SJSA1 (cell line): ENCODE measurements around the gene PTGS2. TPM values are rescaled to one million over a fixed set of nuclear protein-coding genes. Genes with fewer than 3 reads are reported as not detected.

Experiments
- DNase-seq, 2 experiments: peaks; one replicate each; pipeline ENCODE4 v3.0.0-alpha.2; 2015 to 2020; ENCODE audit warnings: low spot score in 2 of 2, low read depth in 1 of 2
- H3K27ac ChIP-seq: fragments of 250-450 bp; sonication (Bioruptor Pico); 2 replicates; pipeline ENCODE4 v1.5.1; 2020; ENCODE audit warnings: mild to moderate bottlenecking, moderate library complexity
- H3K27me3 ChIP-seq: fragments of 250-450 bp; sonication (Bioruptor Pico); replicated peaks from 2 replicates; pipeline ENCODE4 v1.5.1; 2020; ENCODE audit warnings: mild to moderate bottlenecking, moderate library complexity
- H3K36me3 ChIP-seq: fragments of 250-450 bp; sonication (Bioruptor Pico); 2 replicates; pipeline ENCODE4 v1.5.1; 2020; ENCODE audit warnings: mild to moderate bottlenecking
- H3K4me1 ChIP-seq: fragments of 250-450 bp; sonication (Bioruptor Pico); replicated peaks from 2 replicates; pipeline ENCODE4 v1.6.1; 2021; ENCODE audit warnings: mild to moderate bottlenecking
- H3K4me3 ChIP-seq: fragments of 250-450 bp; sonication (Bioruptor Pico); 2 replicates; pipeline ENCODE4 v1.5.1; 2020; ENCODE audit warnings: mild to moderate bottlenecking
- H3K9me3 ChIP-seq: fragments of 250-450 bp; sonication (Bioruptor Pico); replicated peaks from 2 replicates; pipeline ENCODE4 v1.5.1; 2020; ENCODE audit warnings: mild to moderate bottlenecking
- total RNA-seq: library from RNA; depleted of rRNA; stranded (reverse); fragments of >200 nt; shearing (Covaris generic); gene quantifications from 2 replicates; pipeline ENCODE4 v1.2.3, GENCODE V29; 2014; rRNA removed

PTGS2 gene
- 0.13 TPM in 1 of 2 replicates, not detected in the other for total RNA-seq

DNA sequence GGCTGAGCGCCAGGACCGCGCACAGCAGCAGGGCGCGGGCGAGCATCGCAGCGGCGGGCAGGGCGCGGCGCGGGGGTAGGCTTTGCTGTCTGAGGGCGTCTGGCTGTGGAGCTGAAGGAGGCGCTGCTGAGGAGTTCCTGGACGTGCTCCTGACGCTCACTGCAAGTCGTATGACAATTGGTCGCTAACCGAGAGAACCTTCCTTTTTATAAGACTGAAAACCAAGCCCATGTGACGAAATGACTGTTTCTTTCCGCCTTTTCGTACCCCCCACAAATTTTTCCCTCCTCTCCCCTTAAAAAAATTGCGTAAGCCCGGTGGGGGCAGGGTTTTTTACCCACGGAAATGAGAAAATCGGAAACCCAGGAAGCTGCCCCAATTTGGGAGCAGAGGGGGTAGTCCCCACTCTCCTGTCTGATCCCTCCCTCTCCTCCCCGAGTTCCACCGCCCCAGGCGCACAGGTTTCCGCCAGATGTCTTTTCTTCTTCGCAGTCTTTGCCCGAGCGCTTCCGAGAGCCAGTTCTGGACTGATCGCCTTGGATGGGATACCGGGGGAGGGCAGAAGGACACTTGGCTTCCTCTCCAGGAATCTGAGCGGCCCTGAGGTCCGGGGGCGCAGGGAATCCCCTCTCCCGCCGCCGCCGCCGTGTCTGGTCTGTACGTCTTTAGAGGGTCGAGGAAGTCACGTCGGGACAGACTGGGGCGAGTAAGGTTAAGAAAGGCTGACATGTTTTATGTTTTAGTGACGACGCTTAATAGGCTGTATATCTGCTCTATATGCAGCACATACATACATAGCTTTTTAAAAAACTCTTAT lies at the start of gene PTGS2:
TSS of gene PTGS2 (minus strand) at position 179 of the 817 bp plus-strand sequence. CDS start at position 46, 133 bp downstream.
- Histone ChIP-seq H3K9me3 (no peaks in the 10 kb centered on the region), H3K4me3 (peak within 1 kb of the TSS; percentile 31), H3K27me3 (peaks cover 31% of the 10 kb centered on the region), H3K36me3 (no peaks in the 10 kb centered on the region), H3K4me1 (peaks cover 8% of the 10 kb centered on the region; the same call in 1 of the 2 replicates), H3K27ac (no peak within 1 kb of the TSS)
- peak; percentile 52 to 55 for DNase-seq

DNA sequence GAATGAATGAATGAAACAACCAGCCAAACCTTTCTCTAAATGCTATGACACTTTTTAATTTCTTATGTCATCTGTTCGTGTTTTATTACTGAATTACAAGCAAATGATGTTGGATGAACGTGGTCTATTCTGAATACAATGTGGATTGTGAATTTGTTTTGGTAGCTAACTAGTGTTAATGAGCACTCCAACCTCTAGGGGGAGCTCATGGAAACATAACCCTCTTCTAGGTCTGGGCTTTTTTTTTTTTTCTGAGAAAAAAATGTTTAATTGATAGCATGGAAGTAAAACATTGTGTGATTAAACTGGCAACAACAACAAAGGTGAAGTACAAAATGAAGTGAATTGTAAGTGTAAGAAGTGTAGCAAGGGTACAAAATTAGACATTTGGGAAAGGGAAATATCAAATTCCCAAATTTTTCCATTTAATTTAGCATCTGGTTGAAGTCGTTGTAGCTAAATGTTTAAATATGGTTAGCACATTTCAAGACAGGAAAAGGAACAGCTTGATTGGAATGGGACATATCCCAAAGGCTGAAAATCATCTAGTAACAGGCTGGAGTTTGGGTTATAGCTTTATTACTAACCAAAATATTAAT lies 42.6 kb upstream of the PTGS2 start:
- H3K27ac ChIP-seq: no peak overlapping the region
- no peaks in the 10 kb centered on the region for H3K4me1 ChIP-seq
- no peak overlapping the region for H3K4me3 ChIP-seq
- DNase-seq: peak in 1 of 2 experiments; percentile 16
- H3K27me3 ChIP-seq: no peaks in the 10 kb centered on the region; the same call in 1 of the 2 replicates
- H3K36me3 ChIP-seq: no peaks in the 10 kb centered on the region
- H3K9me3 ChIP-seq: no peaks in the 10 kb centered on the region

GRCh38 chr1:186717286-186717685 lies 37.1 kb upstream of the PTGS2 start:
- DNase-seq: no peak
- H3K27ac ChIP-seq: no peak overlapping the region
- no peaks in the 10 kb centered on the region; the same call in 1 of the 2 replicates for H3K27me3 ChIP-seq
- H3K9me3 ChIP-seq: no peaks in the 10 kb centered on the region
- H3K4me3 ChIP-seq: no peak overlapping the region
- H3K36me3 ChIP-seq: no peaks in the 10 kb centered on the region
- no peaks in the 10 kb centered on the region for H3K4me1 ChIP-seq

DNA sequence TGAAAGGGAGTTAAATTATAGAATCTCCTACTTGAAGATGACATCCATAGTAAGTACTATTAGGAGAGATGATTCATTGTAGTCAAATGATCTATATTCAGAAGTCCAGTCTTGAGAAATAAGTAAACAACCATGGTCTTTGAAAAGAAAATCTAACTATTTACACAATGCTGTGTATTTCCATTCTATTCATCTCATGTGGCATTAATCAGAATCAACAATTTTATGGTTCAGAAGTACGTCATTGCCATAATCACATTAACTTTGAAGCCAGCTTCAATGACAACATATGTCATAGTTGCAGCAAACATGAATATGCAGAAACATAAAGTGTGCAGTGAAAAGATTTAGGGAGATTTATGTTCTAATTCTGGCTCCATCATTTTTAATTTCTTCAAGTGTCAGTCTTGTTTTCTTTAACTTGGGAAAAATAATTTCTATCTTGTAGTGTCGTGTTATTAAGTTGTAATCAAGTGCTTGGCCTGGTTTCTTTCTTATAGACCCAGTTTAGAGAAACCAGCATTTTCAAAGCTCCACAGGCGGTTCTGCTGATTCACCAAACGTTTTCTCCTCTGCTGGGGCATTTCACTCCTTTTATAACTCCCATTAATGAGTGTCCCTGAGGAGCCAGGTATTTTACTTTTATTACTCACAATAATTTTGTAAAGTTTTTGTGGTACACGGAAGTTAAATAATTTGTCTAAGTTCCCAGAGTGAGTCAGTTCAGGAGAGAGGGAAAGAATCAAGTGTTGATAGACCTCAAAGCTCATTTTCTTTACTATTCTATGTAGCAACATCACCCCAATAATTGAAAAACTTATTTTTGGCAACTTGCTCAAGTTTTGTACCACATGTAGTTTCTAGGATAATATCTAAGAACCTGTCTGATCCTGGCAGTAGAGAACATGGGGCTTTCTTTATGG lies 35.9 kb upstream of the PTGS2 start:
- Histone ChIP-seq H3K27me3 (no peaks in the 10 kb centered on the region; the same call in 1 of the 2 replicates), H3K36me3 (no peaks in the 10 kb centered on the region), H3K9me3 (no peaks in the 10 kb centered on the region), H3K4me3 (no peak overlapping the region), H3K4me1 (no peaks in the 10 kb centered on the region), H3K27ac (no peak overlapping the region)
- DNase-seq: no peak

- H3K4me3 ChIP-seq: no peak overlapping the region
- H3K27me3 ChIP-seq: no peaks in the 10 kb centered on the region
- no peaks in the 10 kb centered on the region for H3K9me3 ChIP-seq
- H3K4me1 ChIP-seq: no peaks in the 10 kb centered on the region
- no peaks in the 10 kb centered on the region for H3K36me3 ChIP-seq
- H3K27ac ChIP-seq: no peak overlapping the region
- no peak for DNase-seq
Observed at GRCh38 chr1:186710696-186711095, 30.5 kb upstream of the PTGS2 start.

GRCh38 chr1:186708694-186709097 lies 28.5 kb upstream of the PTGS2 start:
- Histone ChIP-seq H3K36me3 (no peaks in the 10 kb centered on the region), H3K27ac (no peak overlapping the region), H3K9me3 (no peaks in the 10 kb centered on the region), H3K4me1 (no peaks in the 10 kb centered on the region), H3K27me3 (no peaks in the 10 kb centered on the region), H3K4me3 (no peak overlapping the region)
- DNase-seq: no peak

GRCh38 chr1:186703209-186703766 lies 23.1 kb upstream of the PTGS2 start:
- Histone ChIP-seq H3K36me3 (no peaks in the 10 kb centered on the region), H3K4me1 (no peaks in the 10 kb centered on the region), H3K27me3 (no peaks in the 10 kb centered on the region), H3K27ac (no peak overlapping the region), H3K9me3 (no peaks in the 10 kb centered on the region), H3K4me3 (no peak overlapping the region)
- no peak for DNase-seq

DNA sequence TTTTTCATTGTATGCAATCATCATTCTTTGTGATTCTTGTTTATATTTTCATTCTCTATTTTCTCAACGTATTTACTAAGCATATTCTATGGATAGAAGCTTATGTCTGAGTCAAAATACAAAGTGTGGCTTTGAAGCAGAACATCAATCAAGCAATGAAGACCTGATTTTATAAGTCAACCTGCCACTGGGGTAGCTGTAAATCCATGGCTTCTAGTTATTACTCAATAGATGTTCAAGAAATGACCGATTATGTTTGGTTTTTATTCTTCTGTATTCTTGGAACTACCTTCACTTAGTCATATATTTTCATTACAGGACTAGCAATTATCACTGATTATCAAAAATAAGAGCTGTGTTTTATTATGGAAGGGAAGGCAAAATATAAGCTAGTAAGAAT lies 20.5 kb upstream of the PTGS2 start:
- H3K9me3 ChIP-seq: no peaks in the 10 kb centered on the region
- no peaks in the 10 kb centered on the region for H3K27me3 ChIP-seq
- no peak overlapping the region for H3K27ac ChIP-seq
- H3K4me1 ChIP-seq: no peaks in the 10 kb centered on the region
- DNase-seq: no peak
- no peaks in the 10 kb centered on the region for H3K36me3 ChIP-seq
- H3K4me3 ChIP-seq: no peak overlapping the region

- no peaks in the 10 kb centered on the region for H3K4me1 ChIP-seq
- no peaks in the 10 kb centered on the region for H3K36me3 ChIP-seq
- no peak for DNase-seq
- no peaks in the 10 kb centered on the region for H3K27me3 ChIP-seq
- no peaks in the 10 kb centered on the region for H3K9me3 ChIP-seq
- H3K27ac ChIP-seq: no peak overlapping the region
- H3K4me3 ChIP-seq: no peak overlapping the region
Observed at GRCh38 chr1:186699519-186699918, 19.3 kb upstream of the PTGS2 start.

- no peaks in the 10 kb centered on the region for H3K4me1 ChIP-seq
- no peaks in the 10 kb centered on the region for H3K27me3 ChIP-seq
- H3K36me3 ChIP-seq: no peaks in the 10 kb centered on the region
- no peak for DNase-seq
- no peak overlapping the region for H3K27ac ChIP-seq
- H3K4me3 ChIP-seq: no peak overlapping the region
- no peaks in the 10 kb centered on the region for H3K9me3 ChIP-seq
Observed at GRCh38 chr1:186689907-186690306, 9.7 kb upstream of the PTGS2 start.

- Histone ChIP-seq H3K27me3 (no peaks in the 10 kb centered on the region), H3K36me3 (no peaks in the 10 kb centered on the region), H3K27ac (no peak overlapping the region), H3K9me3 (no peaks in the 10 kb centered on the region), H3K4me3 (no peak overlapping the region), H3K4me1 (no peaks in the 10 kb centered on the region)
- no peak for DNase-seq
Observed at GRCh38 chr1:186689376-186689775, 9.2 kb upstream of the PTGS2 start.

DNA sequence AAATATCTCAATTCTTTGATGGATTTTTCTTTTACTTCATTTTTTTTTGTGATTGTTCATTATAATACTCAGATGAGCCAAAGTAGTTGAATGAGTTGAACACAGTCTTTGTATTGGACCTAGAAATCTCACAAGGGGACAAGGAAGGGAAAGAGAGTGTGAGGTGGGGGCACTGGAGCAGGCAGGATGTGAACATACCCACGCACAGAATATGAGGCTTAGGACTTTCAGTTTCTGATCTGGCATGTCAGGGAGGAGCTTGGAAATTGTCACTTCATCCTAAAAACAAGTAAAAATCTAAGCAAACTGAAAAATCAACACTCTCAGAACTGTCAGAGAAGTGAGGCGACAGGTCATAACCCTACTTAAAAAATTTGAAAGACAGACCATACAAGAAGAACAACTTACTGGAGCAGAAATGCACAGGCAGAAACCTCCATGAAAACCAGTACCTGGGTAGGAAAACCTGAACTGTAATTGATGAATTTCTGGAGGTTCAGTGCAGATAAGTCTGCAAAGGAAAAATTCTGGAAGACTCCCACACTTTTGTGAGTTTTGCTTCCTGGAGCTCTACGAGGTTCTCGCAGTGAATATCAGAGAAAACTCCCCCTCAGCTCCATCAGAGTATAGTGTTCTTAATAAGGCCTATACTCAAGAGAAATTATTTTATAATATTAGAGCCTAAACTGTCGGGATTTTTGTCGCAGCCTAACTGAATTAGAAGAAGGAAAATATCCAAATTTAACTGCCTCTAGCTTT lies 3.6 kb upstream of the PTGS2 start:
- Histone ChIP-seq H3K27me3 (peaks cover 28% of the 10 kb centered on the region), H3K4me3 (no peak overlapping the region), H3K4me1 (peaks cover 8% of the 10 kb centered on the region; the same call in 1 of the 2 replicates), H3K36me3 (no peaks in the 10 kb centered on the region), H3K27ac (no peak overlapping the region), H3K9me3 (no peaks in the 10 kb centered on the region)
- DNase-seq: no peak

- H3K4me3 ChIP-seq: no peak overlapping the region
- no peak overlapping the region for H3K27ac ChIP-seq
- no peaks in the 10 kb centered on the region for H3K9me3 ChIP-seq
- H3K36me3 ChIP-seq: no peaks in the 10 kb centered on the region
- DNase-seq: no peak
- peaks cover 31% of the 10 kb centered on the region for H3K27me3 ChIP-seq
- peaks cover 8% of the 10 kb centered on the region; the same call in 1 of the 2 replicates for H3K4me1 ChIP-seq
Observed at GRCh38 chr1:186682736-186683135, 2.5 kb upstream of the PTGS2 start.
